Neural cell (in vitro differentiated cells): ENCODE measurements around the gene PPIF. TPM values are rescaled to one million over a fixed set of nuclear protein-coding genes. Genes with fewer than 3 reads are reported as not detected.

Experiments
- H2AFZ ChIP-seq: fragments of 200-600, 300-800 bp; sonication (generic), shearing (Covaris generic); 2 replicates; pipeline ENCODE4 v1.6.0; 2014; ENCODE audit warnings: low read depth, mild to moderate bottlenecking, antibody characterized with exemption, low read length, moderate library complexity
- H3F3A ChIP-seq: fragments of 200-600 bp; shearing (Covaris generic); 2 replicates; pipeline ENCODE4 v1.6.1; 2016; ENCODE audit warnings: mild to moderate bottlenecking, moderate library complexity, mixed read lengths, antibody characterized with exemption, low read length; ENCODE audit not compliant: insufficient read depth, poor library complexity, severe bottlenecking
- H3K27ac ChIP-seq: fragments of 200-600, 300-800 bp; sonication (generic), shearing (Covaris generic); 2 replicates; pipeline ENCODE4 v1.5.1; 2014; ENCODE audit warnings: mild to moderate bottlenecking, low read length, moderate library complexity
- H3K27me3 ChIP-seq: fragments of 300-800, 200-600 bp; sonication (generic), shearing (Covaris generic); 2 replicates; pipeline ENCODE4 v1.6.0; 2014; ENCODE audit warnings: mild to moderate bottlenecking, low read depth, low read length, moderate library complexity; ENCODE audit not compliant: insufficient read depth
- H3K36me3 ChIP-seq: fragments of 300-800, 200-600 bp; sonication (generic), shearing (Covaris generic); 2 replicates; pipeline ENCODE4 v1.5.1; 2014; ENCODE audit warnings: mild to moderate bottlenecking, antibody characterized with exemption, low read length, moderate library complexity; ENCODE audit not compliant: insufficient read depth
- H3K4me2 ChIP-seq: fragments of 300-800, 200-600 bp; sonication (generic), shearing (Covaris generic); 2 replicates; pipeline ENCODE4 v1.6.0; 2014; ENCODE audit warnings: mild to moderate bottlenecking, low read length
- H3K4me3 ChIP-seq: fragments of 300-800, 200-600 bp; sonication (generic), shearing (Covaris generic); 2 replicates; pipeline ENCODE4 v1.5.1; 2014; ENCODE audit warnings: mild to moderate bottlenecking, low read length, moderate library complexity
- H3K79me2 ChIP-seq: fragments of 200-600 bp; shearing (Covaris generic); replicated peaks from 2 replicates; pipeline ENCODE4 v1.6.0; 2014; ENCODE audit warnings: mild to moderate bottlenecking, low read length, moderate library complexity; ENCODE audit not compliant: insufficient read depth
- H3K9ac ChIP-seq: fragments of 300-800, 200-600 bp; sonication (generic), shearing (Covaris generic); 2 replicates; pipeline ENCODE4 v1.6.1; 2016; ENCODE audit warnings: mild to moderate bottlenecking, low read length, mixed read lengths
- H3K9me2 ChIP-seq: fragments of 200-600 bp; shearing (Covaris generic); 2 replicates; pipeline ENCODE4 v1.6.1; 2016; ENCODE audit warnings: mild to moderate bottlenecking, low read length, mixed read lengths; ENCODE audit not compliant: insufficient read depth
- H3K9me3 ChIP-seq: fragments of 200-600, 300-800 bp; sonication (generic), shearing (Covaris generic); 2 replicates; pipeline ENCODE4 v1.6.1; 2016; ENCODE audit warnings: mild to moderate bottlenecking, mixed run types, low read length, moderate library complexity, mixed read lengths
- H4K20me1 ChIP-seq: fragments of 200-600 bp; shearing (Covaris generic); 2 replicates; pipeline ENCODE4 v1.6.1; 2016; ENCODE audit warnings: mild to moderate bottlenecking, mixed run types; ENCODE audit not compliant: insufficient read depth
- EP300 ChIP-seq: fragments of 450-650 bp; conservative IDR thresholded peaks from 2 replicates; pipeline ENCODE4 v1.6.1; 2014; ENCODE audit warnings: antibody characterized with exemption, mild to moderate bottlenecking, moderate library complexity; ENCODE audit not compliant: poor library complexity, severe bottlenecking
- EZH2 ChIP-seq: fragments of 200-600, 300-800 bp; shearing (Covaris generic), sonication (generic); IDR thresholded peaks from 2 replicates; pipeline ENCODE4 v1.6.1; 2014; ENCODE audit warnings: antibody characterized with exemption, low read length, borderline replicate concordance, mild to moderate bottlenecking; ENCODE audit not compliant: insufficient read depth, poor library complexity, severe bottlenecking
- MXI1 ChIP-seq: fragments of 450-650 bp; conservative IDR thresholded peaks from 2 replicates; pipeline ENCODE4 v1.6.1; 2014; ENCODE audit warnings: antibody characterized with exemption, mild to moderate bottlenecking; ENCODE audit not compliant: poor library complexity, severe bottlenecking
- POLR2AphosphoS5 ChIP-seq: IDR thresholded peaks from 2 replicates; pipeline ENCODE4 v1.6.1; 2012
- RAD21 ChIP-seq: fragments of 450-650 bp; conservative IDR thresholded peaks from 2 replicates; pipeline ENCODE4 v1.6.1; 2014; ENCODE audit warnings: antibody characterized with exemption, mild to moderate bottlenecking, moderate library complexity
- SMC3 ChIP-seq: fragments of 450-650 bp; conservative IDR thresholded peaks from 2 replicates; pipeline ENCODE4 v1.6.1; 2014; ENCODE audit warnings: antibody characterized with exemption, mild to moderate bottlenecking, moderate library complexity; ENCODE audit not compliant: poor library complexity
- TAF1 ChIP-seq: IDR thresholded peaks from 2 replicates; pipeline ENCODE4 v1.6.1; 2012; ENCODE audit warnings: low read depth
- polyA plus RNA-seq: library from polyadenylated mRNA; depleted of rRNA; stranded (reverse); fragments of >200 nt; gene quantifications from 2 replicates; pipeline ENCODE4 v1.2.3, GENCODE V29; 2014
- TF ChIP-seq, protein P1 (sequence below): fragments of 450-650 bp; IDR thresholded peaks from 2 replicates; pipeline ENCODE4 v1.5.1; 2014; ENCODE audit warnings: antibody characterized with exemption, mild to moderate bottlenecking, moderate library complexity; ENCODE audit not compliant: poor library complexity, severe bottlenecking
- TF ChIP-seq, protein P2 (sequence below): IDR thresholded peaks from 2 replicates; pipeline ENCODE4 v1.6.1; 2012; ENCODE audit warnings: borderline replicate concordance

The PPIF gene
- polyA plus RNA-seq, 1 donor from 2014 or later, result 13.6 TPM

DNA sequence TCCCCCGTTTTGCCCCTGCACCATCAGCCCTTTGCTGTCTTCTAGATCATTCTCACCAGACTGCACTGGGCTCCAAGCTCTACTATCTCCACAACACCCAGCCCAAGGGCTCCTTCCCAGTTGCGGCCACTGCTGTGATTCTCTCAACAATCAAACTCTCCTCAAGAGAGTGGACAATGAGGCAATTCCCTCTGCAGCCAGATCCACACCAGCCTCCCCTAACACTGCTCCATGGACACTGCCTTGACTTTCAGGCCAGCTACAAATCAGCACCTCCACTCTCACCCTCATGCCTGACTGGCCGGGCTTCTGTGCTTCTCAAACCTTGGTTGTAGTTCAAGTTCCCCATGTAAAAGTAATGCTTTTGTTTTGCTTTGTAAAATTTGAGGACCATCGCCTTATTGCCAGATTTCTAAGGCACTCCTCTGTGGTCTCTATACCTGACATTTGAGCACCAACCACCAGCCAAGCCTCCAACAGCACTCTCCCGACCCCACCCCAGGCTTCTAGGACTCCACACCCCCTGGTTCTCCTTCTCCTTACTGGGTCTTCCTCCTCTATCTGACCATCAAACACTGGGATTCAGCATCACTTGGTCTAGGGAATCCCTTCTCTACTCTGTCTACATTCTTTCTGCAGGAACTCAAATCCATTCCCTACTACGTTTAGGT is 45.4 kb downstream of the PPIF start:
- H4K20me1 ChIP-seq, result no peaks in the 10 kb centered on the region
- no peak overlapping the region for H3K27ac ChIP-seq
- H3K9me2 ChIP-seq, result no peaks in the 10 kb centered on the region
- H3K4me2 ChIP-seq, result no peak overlapping the region
- no peak overlapping the region for H3K4me3 ChIP-seq
- TF ChIP-seq POLR2AphosphoS5 (no peak), MXI1 (no peak), EP300 (no peak), EZH2 (no peak), RAD21 (no peak), SMC3 (no peak), TAF1 (no peak)
- TF ChIP-seq, protein P1, sequence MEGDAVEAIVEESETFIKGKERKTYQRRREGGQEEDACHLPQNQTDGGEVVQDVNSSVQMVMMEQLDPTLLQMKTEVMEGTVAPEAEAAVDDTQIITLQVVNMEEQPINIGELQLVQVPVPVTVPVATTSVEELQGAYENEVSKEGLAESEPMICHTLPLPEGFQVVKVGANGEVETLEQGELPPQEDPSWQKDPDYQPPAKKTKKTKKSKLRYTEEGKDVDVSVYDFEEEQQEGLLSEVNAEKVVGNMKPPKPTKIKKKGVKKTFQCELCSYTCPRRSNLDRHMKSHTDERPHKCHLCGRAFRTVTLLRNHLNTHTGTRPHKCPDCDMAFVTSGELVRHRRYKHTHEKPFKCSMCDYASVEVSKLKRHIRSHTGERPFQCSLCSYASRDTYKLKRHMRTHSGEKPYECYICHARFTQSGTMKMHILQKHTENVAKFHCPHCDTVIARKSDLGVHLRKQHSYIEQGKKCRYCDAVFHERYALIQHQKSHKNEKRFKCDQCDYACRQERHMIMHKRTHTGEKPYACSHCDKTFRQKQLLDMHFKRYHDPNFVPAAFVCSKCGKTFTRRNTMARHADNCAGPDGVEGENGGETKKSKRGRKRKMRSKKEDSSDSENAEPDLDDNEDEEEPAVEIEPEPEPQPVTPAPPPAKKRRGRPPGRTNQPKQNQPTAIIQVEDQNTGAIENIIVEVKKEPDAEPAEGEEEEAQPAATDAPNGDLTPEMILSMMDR, result no peak
- TF ChIP-seq, protein P2, sequence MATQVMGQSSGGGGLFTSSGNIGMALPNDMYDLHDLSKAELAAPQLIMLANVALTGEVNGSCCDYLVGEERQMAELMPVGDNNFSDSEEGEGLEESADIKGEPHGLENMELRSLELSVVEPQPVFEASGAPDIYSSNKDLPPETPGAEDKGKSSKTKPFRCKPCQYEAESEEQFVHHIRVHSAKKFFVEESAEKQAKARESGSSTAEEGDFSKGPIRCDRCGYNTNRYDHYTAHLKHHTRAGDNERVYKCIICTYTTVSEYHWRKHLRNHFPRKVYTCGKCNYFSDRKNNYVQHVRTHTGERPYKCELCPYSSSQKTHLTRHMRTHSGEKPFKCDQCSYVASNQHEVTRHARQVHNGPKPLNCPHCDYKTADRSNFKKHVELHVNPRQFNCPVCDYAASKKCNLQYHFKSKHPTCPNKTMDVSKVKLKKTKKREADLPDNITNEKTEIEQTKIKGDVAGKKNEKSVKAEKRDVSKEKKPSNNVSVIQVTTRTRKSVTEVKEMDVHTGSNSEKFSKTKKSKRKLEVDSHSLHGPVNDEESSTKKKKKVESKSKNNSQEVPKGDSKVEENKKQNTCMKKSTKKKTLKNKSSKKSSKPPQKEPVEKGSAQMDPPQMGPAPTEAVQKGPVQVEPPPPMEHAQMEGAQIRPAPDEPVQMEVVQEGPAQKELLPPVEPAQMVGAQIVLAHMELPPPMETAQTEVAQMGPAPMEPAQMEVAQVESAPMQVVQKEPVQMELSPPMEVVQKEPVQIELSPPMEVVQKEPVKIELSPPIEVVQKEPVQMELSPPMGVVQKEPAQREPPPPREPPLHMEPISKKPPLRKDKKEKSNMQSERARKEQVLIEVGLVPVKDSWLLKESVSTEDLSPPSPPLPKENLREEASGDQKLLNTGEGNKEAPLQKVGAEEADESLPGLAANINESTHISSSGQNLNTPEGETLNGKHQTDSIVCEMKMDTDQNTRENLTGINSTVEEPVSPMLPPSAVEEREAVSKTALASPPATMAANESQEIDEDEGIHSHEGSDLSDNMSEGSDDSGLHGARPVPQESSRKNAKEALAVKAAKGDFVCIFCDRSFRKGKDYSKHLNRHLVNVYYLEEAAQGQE, result no peak
- H3K36me3 ChIP-seq, result no peaks in the 10 kb centered on the region
- H2AFZ ChIP-seq, result no peak overlapping the region
- H3F3A ChIP-seq, result no peaks in the 10 kb centered on the region
- H3K27me3 ChIP-seq, result no peaks in the 10 kb centered on the region
- no peaks in the 10 kb centered on the region for H3K79me2 ChIP-seq
- no peaks in the 10 kb centered on the region for H3K9me3 ChIP-seq
- H3K9ac ChIP-seq, result no peak overlapping the region

DNA sequence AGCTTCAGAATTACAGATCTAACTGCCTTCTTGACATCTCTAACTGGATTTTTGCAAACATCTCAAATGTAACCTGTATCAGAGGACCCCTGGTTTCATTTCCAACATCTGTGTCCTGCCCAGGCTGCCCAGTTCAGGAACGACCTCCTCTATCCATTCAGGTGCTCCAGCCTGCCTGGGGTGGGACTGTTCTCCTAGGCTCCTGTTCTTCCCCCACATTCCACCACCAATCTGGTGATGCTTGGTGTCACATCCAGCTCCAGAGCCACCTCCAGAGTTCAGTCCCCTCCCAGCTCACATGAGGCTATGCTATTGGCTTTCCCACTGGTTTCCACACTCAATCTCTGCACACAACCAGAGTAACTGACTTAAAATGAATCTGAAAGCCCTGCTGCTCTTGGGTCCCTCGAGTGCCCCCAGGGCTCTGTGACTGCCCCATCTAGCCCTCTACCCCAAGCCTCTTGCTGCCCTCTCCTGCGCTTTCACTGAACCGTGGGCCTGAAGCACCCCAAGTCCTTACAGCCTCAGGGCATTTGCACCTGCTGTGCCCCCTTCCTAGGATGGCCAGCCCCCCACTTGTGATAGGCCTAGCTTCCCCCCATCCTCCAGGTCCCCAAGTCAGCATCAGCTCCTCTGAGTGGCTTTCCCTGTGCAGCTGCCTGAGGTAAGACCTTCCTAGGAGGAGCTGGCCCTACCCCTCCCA is 46.1 kb downstream of the PPIF start:
- no peaks in the 10 kb centered on the region for H3F3A ChIP-seq
- no peak for TF ChIP-seq RAD21
- no peak for TF ChIP-seq SMC3
- no peak for TF ChIP-seq EP300
- TF ChIP-seq, protein P1, result no peak
- TF ChIP-seq MXI1, result no peak
- no peak for TF ChIP-seq POLR2AphosphoS5
- TF ChIP-seq, protein P2, result no peak
- TF ChIP-seq TAF1, result no peak
- TF ChIP-seq EZH2, result no peak
- no peak overlapping the region for H3K27ac ChIP-seq
- no peak overlapping the region for H3K9ac ChIP-seq
- H3K4me2 ChIP-seq, result no peak overlapping the region
- no peak overlapping the region for H2AFZ ChIP-seq
- no peaks in the 10 kb centered on the region for H3K36me3 ChIP-seq
- no peak overlapping the region for H3K4me3 ChIP-seq
- H4K20me1 ChIP-seq, result no peaks in the 10 kb centered on the region
- H3K27me3 ChIP-seq, result no peaks in the 10 kb centered on the region
- no peaks in the 10 kb centered on the region for H3K79me2 ChIP-seq
- no peaks in the 10 kb centered on the region for H3K9me2 ChIP-seq
- no peaks in the 10 kb centered on the region for H3K9me3 ChIP-seq
